ENCODE measurements around the gene TNNI3K. TPM values are rescaled to one million over a fixed set of nuclear protein-coding genes. Genes with fewer than 3 reads are reported as not detected.

The TNNI3K gene
- total and polyA plus RNA-seq, 9 donors = 0.73 to 2.6 (median 1.5) TPM; not detected in 1

GRCh38 chr1:74271503-74271902 lies 36.3 kb downstream of the TNNI3K start:
- WGBS, 3 donors = 92 to 93% (median 93%) methylated on average over 2 of the region's 2 CpGs
- intact Hi-C loops (cut with DNase I) = no loop called here

GRCh38 chr1:74280642-74281396 lies 45.6 kb downstream of the TNNI3K start:
- DNase-seq = no peak
- Histone ChIP-seq H3K27me3 (no peaks in the 10 kb centered on the region), H3K36me3 (no peaks in the 10 kb centered on the region), H3K27ac (no peak overlapping the region), H3K4me3 (no peak overlapping the region), H3K9me3 (no peaks in the 10 kb centered on the region), H3K4me1 (ENCODE audit: insufficient read depth) (no peaks in the 10 kb centered on the region)
- TF ChIP-seq EP300 (IDR thresholded peaks at IDR 0.05) (no peak), CTCF (IDR thresholded peaks at IDR 0.05) (no peak)
- 96 to 99% (median 97%) methylated on average over 6 of the region's 6 CpGs for WGBS, 3 donors
- intact Hi-C loops (cut with DNase I) = no loop called here

More at GRCh38 chr1:74271503-74271902, 36.3 kb downstream of the TNNI3K start:
- H3K9me3 ChIP-seq = no peaks in the 10 kb centered on the region
- no peak overlapping the region for H3K27ac ChIP-seq
- H3K4me1 ChIP-seq (ENCODE audit: insufficient read depth) = no peaks in the 10 kb centered on the region
- no peaks in the 10 kb centered on the region for H3K36me3 ChIP-seq
- H3K4me3 ChIP-seq = no peak overlapping the region
- TF ChIP-seq EP300 (IDR thresholded peaks at IDR 0.05) (no peak), POLR2A (IDR thresholded peaks at IDR 0.05) (no peak), CTCF (IDR thresholded peaks at IDR 0.05) (no peak)
- DNase-seq = no peak
- H3K27me3 ChIP-seq = no peaks in the 10 kb centered on the region

- DNase-seq = no peak
- 94 to 100% (median 98%) methylated on average over 2 of the region's 2 CpGs for WGBS, 3 donors
- Histone ChIP-seq H3K36me3 (no peaks in the 10 kb centered on the region), H3K4me3 (no peak overlapping the region), H3K4me1 (ENCODE audit: insufficient read depth) (no peaks in the 10 kb centered on the region), H3K27me3 (no peaks in the 10 kb centered on the region), H3K27ac (no peak overlapping the region), H3K9me3 (peaks cover 0 to 4% of the 10 kb centered on the region in 2 donors)
- intact Hi-C loops (cut with DNase I) = loop anchor here in 1 of 4 donors (2.0 kb wide), 1 partner anchor 56 kb away; no protein-coding TSS in a partner anchor
- TF ChIP-seq EP300 (IDR thresholded peaks at IDR 0.05) (no peak), POLR2A (IDR thresholded peaks at IDR 0.05) (no peak), CTCF (IDR thresholded peaks at IDR 0.05) (no peak)
Measured at GRCh38 chr1:74286414-74286813, 51.2 kb downstream of the TNNI3K start.

GRCh38 chr1:74314438-74314837 lies 79.3 kb downstream of the TNNI3K start:
- DNase-seq = no peak
- intact Hi-C loops (cut with DNase I) = no loop called here
- Histone ChIP-seq H3K9me3 (no peaks in the 10 kb centered on the region), H3K4me1 (ENCODE audit: insufficient read depth) (no peaks in the 10 kb centered on the region), H3K27ac (no peak overlapping the region), H3K27me3 (no peaks in the 10 kb centered on the region), H3K4me3 (no peak overlapping the region), H3K36me3 (no peaks in the 10 kb centered on the region)
- TF ChIP-seq POLR2A (IDR thresholded peaks at IDR 0.05) (no peak), CTCF (IDR thresholded peaks at IDR 0.05) (no peak), EP300 (IDR thresholded peaks at IDR 0.05) (no peak)
